HepG2 (cell line): ENCODE measurements around the gene MED13. TPM values are rescaled to one million over a fixed set of nuclear protein-coding genes. Genes with fewer than 3 reads are reported as not detected.

Experiments
- EP300 ChIP-seq, 3 experiments: sonication (generic) in 1 of 3; formaldehyde crosslinking in 1 of 3; IDR thresholded peaks; 2 replicates each; pipeline versions ENCODE4 v1.5.1 to v1.6.1; 2011 to 2020; ENCODE audit warnings: low read depth in 2 of 3, low read length in 2 of 3, borderline replicate concordance in 1 of 3, improper control_type of control experiment in 1 of 3, mild to moderate bottlenecking in 1 of 3, missing genetic modification reagents in 1 of 3, moderate library complexity in 1 of 3
- ERF ChIP-seq: IDR thresholded peaks from 2 replicates; pipeline ENCODE4 v1.6.1; 2018; ENCODE audit warnings: missing biosample characterization, missing genetic modification reagents
- LCORL ChIP-seq, 2 experiments: fragments of 450-650 bp in 1 of 2; sonication (generic) in 1 of 2; formaldehyde crosslinking in 1 of 2; IDR thresholded peaks; 2 replicates each; pipeline versions ENCODE4 v1.5.0 to v1.6.1; 2017 to 2020; ENCODE audit warnings: antibody characterized with exemption in 1 of 2, missing genetic modification reagents in 1 of 2
- MAFF ChIP-seq: IDR thresholded peaks from 2 replicates; pipeline ENCODE4 v1.6.1; 2011; ENCODE audit warnings: low read depth, low read length, improper control_type of control experiment
- MED8 ChIP-seq: sonication (generic); formaldehyde crosslinking; IDR thresholded peaks from 2 replicates; pipeline ENCODE4 v1.8.1; 2023; ENCODE audit warnings: mild to moderate bottlenecking, missing genetic modification reagents; ENCODE audit not compliant: insufficient replicate concordance
- MYNN ChIP-seq: sonication (generic); formaldehyde crosslinking; IDR thresholded peaks from 2 replicates; pipeline ENCODE4 v1.4.0; 2020; ENCODE audit warnings: mild to moderate bottlenecking, low read depth, missing genetic modification reagents
- NCOA2 ChIP-seq: sonication (generic); formaldehyde crosslinking; IDR thresholded peaks from 2 replicates; pipeline ENCODE4 v1.8.0; 2022; ENCODE audit warnings: inconsistent platforms
- NFE2L2 ChIP-seq: fragments of 150-350 bp; IDR thresholded peaks from 2 replicates; pipeline ENCODE4 v1.6.1; 2014; ENCODE audit warnings: low read length
- POGZ ChIP-seq: sonication (generic); formaldehyde crosslinking; IDR thresholded peaks from 2 replicates; pipeline ENCODE4 v1.4.0; 2020; ENCODE audit warnings: mild to moderate bottlenecking, missing genetic modification reagents
- SRSF4 ChIP-seq: fragments of 200-400 bp; formaldehyde crosslinking; IDR thresholded peaks from one replicate; pipeline ENCODE4 v1.6.1; 2018; ENCODE audit warnings: mild to moderate bottlenecking, low read depth, low read length, moderate library complexity; ENCODE audit not compliant: poor library complexity, severe bottlenecking
- ZNF205 ChIP-seq: IDR thresholded peaks from 2 replicates; pipeline ENCODE4 v1.6.1; 2018; ENCODE audit warnings: missing biosample characterization, missing genetic modification reagents
- ZNF652 ChIP-seq: IDR thresholded peaks from 2 replicates; pipeline ENCODE4 v1.6.1; 2016; ENCODE audit warnings: low read depth, borderline replicate concordance
- ZNF7 ChIP-seq: IDR thresholded peaks from 2 replicates; pipeline ENCODE4 v1.6.1; 2016; ENCODE audit warnings: missing biosample characterization, missing genetic modification reagents
- polyA plus RNA-seq, 8 experiments: library from polyadenylated mRNA; depleted of rRNA in 3 of 8; stranded (reverse) in 7 of 8; unstranded in 1 of 8; fragments of >200 nt; fragmentation: Illumina TruSeq in 4 of 8; extraction: Trizol in 4 of 8; gene quantifications; 2 replicates each; pipeline versions ENCODE4 v1.2.1 to v1.2.3, GENCODE V29; 2011 to 2016; ENCODE audit warnings: low read depth in 4 of 8, missing spikeins in 1 of 8, mixed read lengths in 1 of 8; ENCODE audit not compliant: insufficient read depth in 1 of 8
- total RNA-seq, 5 experiments: library from RNA; depleted of rRNA; stranded (reverse); fragments of >200 nt; fragmentation: Illumina TruSeq; extraction: Trizol; gene quantifications; 2 replicates each; pipeline ENCODE4 v1.2.3, GENCODE V29; 2016; ENCODE audit warnings: low read depth in 1 of 5
- TF ChIP-seq, protein P1 (sequence below): sonication (generic); formaldehyde crosslinking; IDR thresholded peaks from 2 replicates; pipeline ENCODE4 v1.8.0; 2022; ENCODE audit warnings: mild to moderate bottlenecking, missing genetic modification reagents; ENCODE audit not compliant: insufficient replicate concordance
- TF ChIP-seq, protein P2 (sequence below): sonication (generic); formaldehyde crosslinking; IDR thresholded peaks from 2 replicates; pipeline ENCODE4 v1.5.0; 2020; ENCODE audit warnings: missing genetic modification reagents, mild to moderate bottlenecking, borderline replicate concordance
- TF ChIP-seq, protein P3 (sequence below): sonication (generic); formaldehyde crosslinking; IDR thresholded peaks from one replicate; pipeline ENCODE4 v1.5.1; 2020; ENCODE audit warnings: mild to moderate bottlenecking, missing genetic modification reagents; ENCODE audit errors: not compliant biosample characterization

MED13 gene
- total and polyA plus RNA-seq, 2 of the 13 experiments (the other 11 are each of a cell fraction or from before 2014, with no cell fraction given), result 27.4 to 69.1 TPM

DNA sequence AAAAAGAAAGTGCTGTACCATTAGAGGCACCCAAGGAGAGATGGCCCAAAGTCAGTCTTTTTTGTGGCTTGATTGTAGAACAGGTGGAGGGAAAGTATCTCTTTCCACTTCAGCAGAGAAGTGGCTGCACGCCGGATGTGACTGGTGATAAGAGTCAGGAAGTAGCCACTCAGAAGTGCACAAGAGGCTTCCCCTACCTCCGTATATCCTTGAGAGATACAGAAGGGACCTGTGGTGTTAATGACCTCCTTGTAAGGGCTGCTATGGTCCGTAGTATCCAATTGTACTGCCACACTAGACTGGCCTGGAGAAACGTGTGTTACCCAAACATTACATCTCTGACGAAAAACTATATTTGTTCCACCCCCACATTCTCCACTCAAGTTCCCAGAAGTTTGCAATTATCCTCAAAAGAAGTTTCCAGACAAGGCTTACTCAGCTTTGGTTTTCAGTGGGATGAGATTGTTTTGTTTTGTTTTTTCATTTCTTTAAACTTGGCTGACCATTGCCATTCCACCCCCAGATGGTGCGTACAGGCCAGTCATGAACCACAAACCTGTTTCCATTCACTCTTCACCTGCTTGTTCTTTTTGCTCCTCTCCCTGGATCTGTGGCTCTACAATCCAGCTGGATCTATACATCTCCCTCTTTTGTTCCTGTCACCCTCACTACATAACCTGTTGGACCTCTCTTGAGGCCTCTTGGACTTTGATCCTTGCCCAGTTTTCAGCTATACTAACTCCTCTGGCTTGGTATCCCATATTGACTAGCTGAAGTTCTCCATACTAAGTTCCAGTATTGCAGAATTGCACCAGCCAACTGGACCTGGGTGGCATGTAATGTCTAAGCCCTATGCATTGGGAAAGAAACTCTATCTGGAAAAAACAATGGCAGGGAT lies 20.7 kb upstream of the MED13 start (continued):
- TF ChIP-seq, protein P1, sequence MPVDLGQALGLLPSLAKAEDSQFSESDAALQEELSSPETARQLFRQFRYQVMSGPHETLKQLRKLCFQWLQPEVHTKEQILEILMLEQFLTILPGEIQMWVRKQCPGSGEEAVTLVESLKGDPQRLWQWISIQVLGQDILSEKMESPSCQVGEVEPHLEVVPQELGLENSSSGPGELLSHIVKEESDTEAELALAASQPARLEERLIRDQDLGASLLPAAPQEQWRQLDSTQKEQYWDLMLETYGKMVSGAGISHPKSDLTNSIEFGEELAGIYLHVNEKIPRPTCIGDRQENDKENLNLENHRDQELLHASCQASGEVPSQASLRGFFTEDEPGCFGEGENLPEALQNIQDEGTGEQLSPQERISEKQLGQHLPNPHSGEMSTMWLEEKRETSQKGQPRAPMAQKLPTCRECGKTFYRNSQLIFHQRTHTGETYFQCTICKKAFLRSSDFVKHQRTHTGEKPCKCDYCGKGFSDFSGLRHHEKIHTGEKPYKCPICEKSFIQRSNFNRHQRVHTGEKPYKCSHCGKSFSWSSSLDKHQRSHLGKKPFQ (CRISPR knock-in tag), result no peak
- TF ChIP-seq ZNF205 (CRISPR knock-in tag), result 0 out of 2 replicates have a peak, but pooled peaks have one; percentile 62
- no peak for TF ChIP-seq MED8 (CRISPR knock-in tag)
- TF ChIP-seq ERF (CRISPR knock-in tag), result peak; percentile 32; the same call in 1 of the 2 replicates
- TF ChIP-seq MAFF, result no peak
- no peak for TF ChIP-seq ZNF7
- TF ChIP-seq MYNN (CRISPR knock-in tag), result no peak
- TF ChIP-seq LCORL (IDR thresholded peaks at IDR 0.05), result no peak
- TF ChIP-seq LCORL (CRISPR knock-in tag; IDR thresholded peaks at IDR 0.05), result peak; percentile 23; the same call in 1 of the 2 replicates
- no peak for TF ChIP-seq SRSF4
- peak; percentile 44; the same call in 1 of the 2 replicates for TF ChIP-seq NCOA2
- TF ChIP-seq ZNF652 (CRISPR knock-in tag), result peak; percentile 20; the same call in 1 of the 2 replicates
- TF ChIP-seq POGZ (CRISPR knock-in tag), result peak; percentile 69
- TF ChIP-seq, protein P2, sequence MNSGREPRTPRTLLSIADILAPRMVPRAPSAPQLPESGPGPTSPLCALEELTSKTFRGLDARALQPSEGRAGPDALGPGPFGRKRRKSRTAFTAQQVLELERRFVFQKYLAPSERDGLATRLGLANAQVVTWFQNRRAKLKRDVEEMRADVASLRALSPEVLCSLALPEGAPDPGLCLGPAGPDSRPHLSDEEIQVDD, result no peak
- no peak for TF ChIP-seq NFE2L2
- peak in 1 of 2 experiments; percentile 68; a peak in 2 of 4 replicates for TF ChIP-seq EP300 (IDR thresholded peaks at IDR 0.05; ENCODE audit: low read depth in 2 of 2, low read length in 2 of 2)
- no peak for TF ChIP-seq EP300 (CRISPR knock-in tag; IDR thresholded peaks at IDR 0.05; ENCODE audit: borderline replicate concordance)
- TF ChIP-seq, protein P3, sequence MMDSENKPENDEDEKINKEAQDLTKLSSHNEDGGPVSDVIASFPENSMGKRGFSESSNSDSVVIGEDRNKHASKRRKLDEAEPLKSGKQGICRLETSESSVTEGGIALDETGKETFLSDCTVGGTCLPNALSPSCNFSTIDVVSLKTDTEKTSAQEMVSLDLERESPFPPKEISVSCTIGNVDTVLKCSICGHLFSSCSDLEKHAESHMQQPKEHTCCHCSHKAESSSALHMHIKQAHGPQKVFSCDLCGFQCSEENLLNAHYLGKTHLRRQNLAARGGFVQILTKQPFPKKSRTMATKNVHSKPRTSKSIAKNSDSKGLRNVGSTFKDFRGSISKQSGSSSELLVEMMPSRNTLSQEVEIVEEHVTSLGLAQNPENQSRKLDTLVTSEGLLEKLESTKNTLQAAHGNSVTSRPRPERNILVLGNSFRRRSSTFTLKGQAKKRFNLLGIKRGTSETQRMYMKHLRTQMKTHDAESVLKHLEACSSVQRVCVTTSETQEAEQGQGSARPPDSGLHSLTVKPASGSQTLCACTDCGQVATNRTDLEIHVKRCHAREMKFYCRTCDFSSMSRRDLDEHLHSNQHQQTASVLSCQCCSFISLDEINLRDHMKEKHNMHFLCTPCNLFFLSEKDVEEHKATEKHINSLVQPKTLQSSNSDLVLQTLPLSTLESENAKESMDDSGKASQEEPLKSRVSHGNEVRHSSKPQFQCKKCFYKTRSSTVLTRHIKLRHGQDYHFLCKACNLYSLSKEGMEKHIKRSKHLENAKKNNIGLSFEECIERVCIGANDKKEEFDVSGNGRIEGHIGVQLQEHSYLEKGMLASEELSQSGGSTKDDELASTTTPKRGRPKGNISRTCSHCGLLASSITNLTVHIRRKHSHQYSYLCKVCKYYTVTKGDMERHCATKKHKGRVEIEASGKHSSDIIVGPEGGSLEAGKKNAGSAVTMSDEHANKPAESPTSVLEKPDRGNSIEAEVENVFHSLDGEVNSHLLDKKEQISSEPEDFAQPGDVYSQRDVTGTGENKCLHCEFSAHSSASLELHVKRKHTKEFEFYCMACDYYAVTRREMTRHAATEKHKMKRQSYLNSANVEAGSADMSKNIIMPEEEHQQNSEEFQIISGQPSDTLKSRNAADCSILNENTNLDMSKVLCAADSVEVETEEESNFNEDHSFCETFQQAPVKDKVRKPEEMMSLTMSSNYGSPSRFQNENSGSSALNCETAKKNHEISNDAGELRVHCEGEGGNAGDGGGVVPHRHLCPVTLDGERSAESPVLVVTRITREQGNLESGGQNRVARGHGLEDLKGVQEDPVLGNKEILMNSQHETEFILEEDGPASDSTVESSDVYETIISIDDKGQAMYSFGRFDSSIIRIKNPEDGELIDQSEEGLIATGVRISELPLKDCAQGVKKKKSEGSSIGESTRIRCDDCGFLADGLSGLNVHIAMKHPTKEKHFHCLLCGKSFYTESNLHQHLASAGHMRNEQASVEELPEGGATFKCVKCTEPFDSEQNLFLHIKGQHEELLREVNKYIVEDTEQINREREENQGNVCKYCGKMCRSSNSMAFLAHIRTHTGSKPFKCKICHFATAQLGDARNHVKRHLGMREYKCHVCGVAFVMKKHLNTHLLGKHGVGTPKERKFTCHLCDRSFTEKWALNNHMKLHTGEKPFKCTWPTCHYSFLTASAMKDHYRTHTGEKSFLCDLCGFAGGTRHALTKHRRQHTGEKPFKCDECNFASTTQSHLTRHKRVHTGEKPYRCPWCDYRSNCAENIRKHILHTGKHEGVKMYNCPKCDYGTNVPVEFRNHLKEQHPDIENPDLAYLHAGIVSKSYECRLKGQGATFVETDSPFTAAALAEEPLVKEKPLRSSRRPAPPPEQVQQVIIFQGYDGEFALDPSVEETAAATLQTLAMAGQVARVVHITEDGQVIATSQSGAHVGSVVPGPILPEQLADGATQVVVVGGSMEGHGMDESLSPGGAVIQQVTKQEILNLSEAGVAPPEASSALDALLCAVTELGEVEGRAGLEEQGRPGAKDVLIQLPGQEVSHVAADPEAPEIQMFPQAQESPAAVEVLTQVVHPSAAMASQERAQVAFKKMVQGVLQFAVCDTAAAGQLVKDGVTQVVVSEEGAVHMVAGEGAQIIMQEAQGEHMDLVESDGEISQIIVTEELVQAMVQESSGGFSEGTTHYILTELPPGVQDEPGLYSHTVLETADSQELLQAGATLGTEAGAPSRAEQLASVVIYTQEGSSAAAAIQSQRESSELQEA (CRISPR knock-in tag), result no peak
